DMS153 treated with DMSO at 0.1 percent for 48 hours (cell line): ENCODE measurements around the gene TMEM175.

Experiments
- DNase-seq: peaks from one replicate; lab custom pipeline; 2025; ENCODE audit not compliant: unreplicated experiment; lab: John Stamatoyannopoulos, UW

TMEM175 gene

GRCh38 chr4:931960-932712 is at the start of gene TMEM175, which contains the start of gene GAK:
TSS of gene TMEM175 (plus strand) at chr4:932460. CDS start at chr4:947740, 15,280 bp downstream.
TSS of gene GAK (minus strand) at chr4:932316. CDS start at chr4:932187, 129 bp downstream.
- DNase-seq, result peak; percentile 30

- DNase-seq, result no peak
Observed at GRCh38 chr4:882646-883045, 49.6 kb upstream of the TMEM175 start.

- no peak for DNase-seq
Observed at GRCh38 chr4:883377-884095, 48.7 kb upstream of the TMEM175 start.

- DNase-seq, result no peak
Observed at GRCh38 chr4:884259-884658, 48.0 kb upstream of the TMEM175 start.

GRCh38 chr4:884896-885295 is 47.4 kb upstream of the TMEM175 start:
- DNase-seq, result no peak

- no peak for DNase-seq
Observed at GRCh38 chr4:885353-885752, 46.9 kb upstream of the TMEM175 start.

- DNase-seq, result no peak
Observed at GRCh38 chr4:886244-886643, 46.0 kb upstream of the TMEM175 start.

GRCh38 chr4:887034-887763 is 45.1 kb upstream of the TMEM175 start:
- DNase-seq, result no peak

GRCh38 chr4:888029-888428 is 44.2 kb upstream of the TMEM175 start:
- DNase-seq, result no peak

- no peak for DNase-seq
Observed at GRCh38 chr4:889516-889915, 42.7 kb upstream of the TMEM175 start.

GRCh38 chr4:890036-890695 is 42.1 kb upstream of the TMEM175 start:
- no peak for DNase-seq

GRCh38 chr4:891747-892146 is 40.5 kb upstream of the TMEM175 start:
- no peak for DNase-seq

GRCh38 chr4:892780-893179 is 39.5 kb upstream of the TMEM175 start:
- no peak for DNase-seq

- DNase-seq, result no peak
Observed at GRCh38 chr4:893276-893994, 38.8 kb upstream of the TMEM175 start.

GRCh38 chr4:893995-894705 is 38.1 kb upstream of the TMEM175 start:
- DNase-seq, result no peak

GRCh38 chr4:895596-895995 is 36.7 kb upstream of the TMEM175 start:
- DNase-seq, result no peak

- no peak for DNase-seq
Observed at GRCh38 chr4:896216-896615, 36.0 kb upstream of the TMEM175 start.

- DNase-seq, result no peak
Observed at GRCh38 chr4:896630-897029, 35.6 kb upstream of the TMEM175 start.

- DNase-seq, result no peak
Observed at GRCh38 chr4:898123-898522, 34.1 kb upstream of the TMEM175 start.
